ENCODE results near the gene MDH2.
"Not testable (repeated sequence)": the region's sequence is repeated elsewhere in the genome, so short reads cannot be mapped to it uniquely, and the experiment has no call there.

The MDH2 gene

DNA sequence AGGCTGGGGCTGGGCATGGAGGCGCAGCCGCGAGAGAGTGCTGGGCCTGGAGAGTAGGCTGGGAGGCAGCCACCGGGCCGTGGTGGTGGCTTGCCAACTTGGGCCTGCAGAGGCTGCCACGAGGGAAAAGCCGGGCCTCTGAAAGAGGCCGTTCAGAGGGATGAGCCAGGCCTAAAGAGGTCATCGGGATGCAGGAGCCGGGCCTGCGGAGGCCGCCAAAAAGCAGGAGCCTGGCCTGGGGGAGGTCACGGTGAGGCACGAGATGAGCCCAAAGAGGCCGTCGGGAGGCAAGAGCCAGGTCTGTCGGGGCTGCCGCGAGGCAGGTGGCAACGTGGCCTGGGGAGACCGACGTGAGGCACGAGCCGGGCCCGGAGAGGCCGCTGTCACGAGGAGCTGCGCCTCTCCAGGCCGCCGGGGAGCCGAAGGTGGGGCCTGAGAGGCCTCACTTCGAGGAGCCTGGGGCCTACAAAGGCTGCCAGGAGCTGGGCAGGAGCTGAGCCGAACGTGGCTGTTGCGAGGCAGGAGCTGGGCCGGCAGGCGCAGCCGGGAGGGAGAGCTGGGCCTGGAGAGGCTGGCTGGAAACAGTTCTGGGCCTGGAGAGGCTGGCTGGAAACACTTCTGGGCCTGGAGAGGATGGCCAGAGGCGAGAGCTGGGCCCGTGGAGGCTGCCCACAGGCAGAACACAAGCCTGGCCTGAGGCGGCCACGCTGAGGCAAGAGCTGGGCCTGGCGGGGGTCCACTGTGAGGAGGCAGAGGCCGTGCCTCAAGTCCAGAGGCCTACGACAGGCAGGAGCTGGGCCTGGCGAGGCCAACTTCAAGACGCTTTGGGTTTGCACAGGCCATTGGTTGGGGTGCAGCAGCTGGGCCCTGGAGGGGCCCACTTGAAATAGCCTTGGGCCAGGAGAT, 24.6 kb downstream of the MDH2 start:
- no peak for DNase-seq

DNA sequence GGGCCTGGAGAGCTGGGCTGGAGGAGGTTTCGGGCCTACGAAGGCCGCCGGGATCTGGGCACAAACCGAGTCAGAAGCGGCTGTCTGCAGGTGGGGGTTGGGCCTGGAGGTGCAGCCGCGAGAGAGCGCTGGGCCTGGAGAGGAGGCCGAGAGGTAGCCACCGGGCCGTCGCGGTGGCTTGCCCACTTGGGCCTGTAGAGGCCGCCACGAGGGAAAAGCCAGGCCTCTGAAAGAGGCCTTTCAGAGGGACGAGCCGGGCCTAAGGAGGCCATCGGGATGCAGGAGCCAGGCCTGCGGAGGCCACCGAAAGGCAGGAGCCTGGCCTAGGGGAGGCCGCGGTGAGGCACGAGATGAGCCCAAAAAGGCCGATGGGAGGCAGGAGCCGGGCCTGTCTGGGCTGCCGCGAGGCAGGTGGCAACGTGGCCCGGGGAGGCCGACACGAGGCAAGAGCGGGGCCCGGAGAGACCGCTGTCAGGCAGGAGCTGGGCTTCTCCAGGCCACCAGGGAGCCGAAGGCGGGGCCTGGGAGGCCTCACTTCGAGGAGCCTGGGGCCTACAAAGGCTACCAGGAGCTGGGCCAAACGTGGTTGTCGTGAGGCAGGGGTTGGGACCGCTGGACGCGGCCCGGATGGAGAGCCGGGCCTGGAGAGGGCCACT, 25.6 kb downstream of the MDH2 start:
- DNase-seq, result no peak

DNA sequence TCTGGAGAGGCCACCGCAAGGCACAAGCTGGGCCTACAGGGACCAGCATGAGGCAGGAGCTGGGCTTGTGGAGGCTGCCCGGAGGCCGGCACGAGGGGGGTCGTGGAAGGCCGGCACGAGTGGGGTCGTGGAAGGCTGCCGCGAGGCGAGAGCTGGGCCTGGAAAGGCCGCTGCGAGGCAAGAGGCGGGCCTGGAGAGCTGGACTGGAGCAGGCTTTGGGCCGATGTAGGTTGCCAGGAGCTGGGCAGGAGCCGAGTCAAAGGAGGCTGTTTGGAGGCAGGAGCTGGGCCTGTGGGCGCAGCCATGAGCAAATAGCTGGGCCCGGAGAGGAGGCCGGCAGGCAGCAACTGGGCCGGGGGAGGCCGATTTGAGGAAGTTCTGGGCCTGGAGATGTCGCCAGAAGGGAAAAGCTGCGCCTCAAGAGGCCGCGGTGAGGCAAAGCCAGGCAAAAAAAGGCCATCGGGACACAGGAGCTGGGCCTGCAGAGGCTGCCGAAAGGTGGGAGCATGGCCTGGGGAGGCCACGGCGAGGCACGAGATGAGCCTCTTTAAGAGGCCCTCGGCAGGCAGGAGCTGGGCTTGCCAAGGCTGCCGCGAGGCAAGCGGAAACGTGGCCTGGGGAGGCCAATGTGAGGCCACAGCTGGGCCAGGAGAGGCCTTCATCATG, 26.5 kb downstream of the MDH2 start:
- DNase-seq, result no peak

DNA sequence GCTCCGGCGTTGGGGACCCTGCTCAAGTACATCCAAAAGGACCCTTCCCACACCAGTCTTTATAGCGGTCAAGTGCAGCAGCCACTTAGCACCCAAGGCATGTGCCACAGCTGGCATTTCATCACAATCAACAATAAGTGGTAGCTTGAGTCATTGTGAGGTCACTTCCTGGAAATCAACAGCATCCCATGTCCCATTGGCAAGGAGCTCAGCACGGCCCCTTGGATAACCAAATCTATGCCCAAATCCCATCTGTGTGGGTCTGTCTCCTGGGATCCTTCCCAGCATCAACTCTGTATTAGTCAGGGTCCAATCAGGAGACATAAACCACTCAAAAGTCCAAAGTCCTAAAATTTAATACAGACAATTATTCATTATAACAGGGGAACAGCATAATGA, 27.1 kb downstream of the MDH2 start:
- no peak for DNase-seq

DNA sequence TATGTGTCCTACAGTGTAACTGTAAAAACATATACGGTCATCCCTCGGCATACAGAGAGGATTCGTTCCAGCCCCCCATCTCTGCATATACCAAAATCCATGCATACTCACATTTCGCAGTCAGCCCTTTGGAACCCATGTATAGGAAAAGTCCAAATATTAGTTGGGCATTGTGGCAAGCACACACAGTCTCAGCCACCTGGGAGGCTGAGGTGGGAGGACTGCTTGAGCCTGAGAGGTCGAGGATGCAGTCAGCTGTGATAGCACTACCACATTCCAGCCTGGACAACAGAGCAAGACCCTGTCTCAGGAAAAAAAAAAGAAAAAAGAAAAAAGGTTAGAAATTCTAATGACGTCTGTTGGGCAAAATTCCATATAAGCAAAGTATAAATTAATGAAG, 29.1 kb downstream of the MDH2 start:
- DNase-seq, result no peak

DNA sequence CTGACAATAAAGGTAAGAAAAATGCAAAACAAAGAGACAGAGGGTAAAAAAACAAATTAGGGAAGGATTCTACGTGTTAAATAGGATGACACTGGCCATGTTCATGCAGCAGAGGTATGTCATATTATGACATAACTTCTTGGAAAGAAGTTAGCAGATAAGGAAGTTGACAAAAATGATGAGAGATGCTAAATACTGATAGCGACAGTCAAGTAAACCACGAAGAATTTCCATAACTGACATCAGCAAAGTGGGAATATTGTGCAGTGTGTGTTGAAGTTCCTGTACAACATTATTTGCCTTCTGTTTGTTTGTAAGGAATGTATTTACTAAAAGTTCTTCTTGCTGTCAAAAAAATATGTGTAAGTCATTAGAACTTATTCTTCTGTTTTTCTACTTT, 29.5 kb downstream of the MDH2 start:
- no peak for DNase-seq

DNA sequence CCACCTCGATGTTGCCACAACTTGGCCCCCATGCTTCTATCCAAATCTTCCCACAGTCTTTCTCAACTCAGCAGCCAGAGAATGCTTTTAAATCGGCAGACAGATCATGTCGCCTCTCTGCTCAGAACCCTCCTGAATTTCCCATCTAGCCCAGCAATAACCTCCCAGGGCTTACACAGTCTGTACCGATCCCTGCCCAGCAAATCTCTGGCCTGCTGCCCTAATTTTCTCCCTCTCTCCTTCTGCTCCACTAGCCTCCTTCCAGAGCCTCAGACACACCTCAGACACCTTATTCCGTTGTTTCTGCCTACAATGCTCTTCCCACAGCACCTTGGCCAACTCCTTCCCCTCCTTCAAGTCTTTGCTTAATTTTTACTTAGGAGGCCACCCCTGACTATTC, 32.3 kb downstream of the MDH2 start:
- DNase-seq, result no peak

DNA sequence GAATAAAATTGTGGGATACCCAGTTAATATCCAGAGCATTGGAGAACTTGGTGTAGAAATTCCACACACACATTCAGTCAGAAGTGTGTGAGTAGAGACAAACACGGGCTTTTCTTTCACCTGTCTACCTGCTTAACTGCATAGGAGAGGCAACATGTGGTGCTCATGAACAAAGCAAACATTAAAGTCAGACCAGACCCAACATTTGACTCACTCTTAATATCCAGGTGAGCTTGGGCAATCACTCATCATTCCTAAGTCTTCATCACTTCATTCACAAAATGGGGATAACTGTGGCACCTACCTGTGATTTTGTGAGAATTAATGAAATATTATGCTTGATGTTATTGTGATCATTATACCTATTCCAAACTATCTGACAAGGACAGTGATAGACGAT, 36.2 kb downstream of the MDH2 start:
- not testable (repeated sequence) for DNase-seq

DNA sequence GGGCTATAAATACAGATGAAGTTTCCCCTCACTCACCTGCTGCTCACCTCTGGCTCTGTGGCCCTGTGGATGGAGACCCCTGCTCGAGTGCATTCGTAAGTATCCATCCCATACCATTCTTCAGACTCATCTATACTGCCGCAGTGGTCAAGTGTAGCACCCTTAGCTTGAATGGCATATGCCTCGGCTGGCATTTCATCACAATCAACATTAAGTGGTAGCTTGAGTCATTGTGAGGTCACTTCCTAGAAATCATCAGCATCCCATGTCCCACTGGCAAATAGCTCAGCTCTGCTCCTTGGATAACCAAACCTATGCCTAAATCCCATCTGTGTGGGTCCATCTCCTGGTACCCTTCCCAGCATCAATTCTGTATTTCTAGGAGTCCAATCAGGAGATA, 38.2 kb downstream of the MDH2 start:
- DNase-seq, result no peak

DNA sequence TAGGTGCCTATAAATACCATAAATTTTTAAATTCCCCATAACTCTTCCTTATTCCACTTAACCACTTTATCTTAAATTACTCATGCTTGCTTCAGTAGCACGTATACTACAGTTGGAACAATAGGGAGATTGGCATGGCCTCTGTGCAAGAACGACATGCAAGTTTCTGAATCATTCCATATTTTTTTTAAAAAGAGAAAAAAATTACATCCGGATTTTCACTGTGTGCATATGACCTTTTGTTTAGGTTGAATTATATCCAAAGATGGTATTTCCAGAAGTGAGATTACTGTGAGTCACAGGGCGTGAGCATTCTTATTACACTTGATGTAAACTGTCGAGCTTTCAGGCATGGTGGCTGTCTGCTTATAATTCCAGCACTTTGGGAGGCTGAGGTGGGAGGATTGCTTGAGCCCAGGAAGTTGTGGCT, 39.5 kb downstream of the MDH2 start:
- DNase-seq, result not testable (repeated sequence)

DNA sequence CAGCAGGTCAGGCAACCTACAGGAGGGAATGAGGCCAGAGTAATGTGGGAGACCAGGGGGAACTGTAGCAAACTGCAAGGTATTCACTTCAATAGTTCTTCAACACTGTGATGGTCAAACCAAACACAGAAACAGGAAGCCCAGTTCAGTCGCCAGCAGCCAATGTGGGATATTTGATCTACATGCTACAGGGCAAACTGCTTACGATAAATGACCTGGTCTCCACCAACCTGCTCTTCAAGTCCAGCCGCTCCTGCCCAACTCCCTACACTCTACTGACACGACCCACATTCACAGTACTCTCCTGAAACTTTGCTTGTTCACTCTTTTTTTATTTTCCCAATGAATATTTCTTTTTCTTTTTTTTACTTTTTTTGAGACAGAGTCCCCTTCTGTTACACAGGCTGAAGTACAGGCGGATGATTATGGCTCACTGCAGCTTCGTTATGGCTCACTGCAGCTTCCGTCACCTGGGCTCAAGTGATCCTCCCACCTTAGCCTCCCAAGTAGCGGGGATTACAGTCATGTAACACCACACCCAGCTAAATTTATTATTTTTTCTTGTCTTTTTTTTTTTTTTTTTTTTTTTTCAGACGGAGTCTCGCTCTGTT, 42.1 kb downstream of the MDH2 start:
- no peak for DNase-seq

DNA sequence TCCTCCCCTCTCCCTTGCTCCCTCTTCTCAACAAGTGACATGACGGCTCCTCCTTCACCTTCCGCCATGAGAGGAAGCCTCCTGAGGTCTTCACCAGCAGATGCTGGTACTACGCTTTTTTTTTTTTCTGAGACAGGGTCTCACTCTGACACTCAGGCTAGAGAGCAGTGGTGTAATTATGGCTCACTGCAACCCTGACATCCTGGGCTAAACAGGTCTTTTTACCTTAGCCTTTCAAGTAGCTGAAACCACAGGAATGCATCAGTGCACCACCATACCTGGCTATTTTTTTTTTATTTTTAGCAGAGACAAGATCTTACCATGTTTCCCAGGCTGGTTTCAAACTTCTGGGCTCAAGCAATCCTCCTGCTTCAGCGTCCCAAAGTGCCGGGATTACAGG, 43.6 kb downstream of the MDH2 start:
- DNase-seq, result no peak

DNA sequence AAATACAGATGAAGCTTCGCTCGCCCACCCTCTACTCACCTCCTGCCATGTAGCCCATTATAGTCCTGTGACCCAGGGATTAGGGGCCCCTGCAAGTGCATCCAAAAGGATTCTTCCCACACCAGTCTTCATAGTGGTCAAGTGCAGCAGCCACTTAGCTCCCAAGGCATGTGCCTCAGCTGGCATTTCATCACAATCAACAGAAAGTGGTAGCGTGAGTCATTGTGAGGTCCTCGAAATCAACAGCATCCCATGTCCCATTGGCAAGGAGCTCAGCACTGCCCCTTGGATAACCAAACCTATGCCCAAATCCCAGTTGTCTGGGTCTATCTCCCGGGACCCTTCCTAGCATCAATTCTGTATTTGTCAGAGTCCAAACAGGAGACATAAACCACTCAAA, 45.6 kb downstream of the MDH2 start:
- not testable (repeated sequence) for DNase-seq

DNA sequence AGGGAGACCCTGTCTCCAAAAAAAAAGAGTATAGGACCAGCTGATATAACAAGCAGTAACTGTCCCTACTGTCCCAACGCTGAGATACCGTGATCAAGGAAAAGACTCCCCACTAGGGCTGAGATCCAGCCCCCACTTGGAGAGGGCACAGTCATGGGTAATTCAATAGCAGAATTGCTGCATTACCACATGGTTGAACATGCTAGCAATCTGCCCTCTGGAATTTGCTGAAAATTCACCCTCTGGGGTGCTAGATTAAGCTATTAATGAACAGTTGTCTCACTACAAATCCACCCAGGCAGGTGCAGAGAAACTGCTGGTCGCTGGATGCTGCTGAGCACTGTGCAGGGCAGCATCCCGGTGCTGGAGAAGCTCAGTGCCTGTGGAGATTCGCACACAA, 46.4 kb downstream of the MDH2 start:
- not testable (repeated sequence) for DNase-seq

DNA sequence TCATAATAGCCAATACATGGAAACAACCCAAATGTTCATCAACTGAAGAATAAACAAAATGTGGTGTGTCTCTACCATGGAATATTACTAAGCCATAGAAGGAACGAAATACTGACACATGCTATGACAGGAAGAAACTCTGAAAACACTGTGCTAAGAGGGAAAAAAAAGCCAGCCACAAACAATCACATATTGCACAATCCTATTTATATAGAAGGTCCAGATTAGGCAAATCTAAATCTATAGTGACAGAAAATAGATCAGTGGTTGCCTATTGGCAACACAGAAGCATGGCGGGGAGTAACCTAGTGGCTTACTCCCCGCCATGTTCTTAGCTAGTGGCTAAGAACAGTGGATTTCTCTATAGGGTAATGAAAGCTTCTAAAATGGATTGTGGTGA, 48.0 kb downstream of the MDH2 start:
- DNase-seq, result no peak

DNA sequence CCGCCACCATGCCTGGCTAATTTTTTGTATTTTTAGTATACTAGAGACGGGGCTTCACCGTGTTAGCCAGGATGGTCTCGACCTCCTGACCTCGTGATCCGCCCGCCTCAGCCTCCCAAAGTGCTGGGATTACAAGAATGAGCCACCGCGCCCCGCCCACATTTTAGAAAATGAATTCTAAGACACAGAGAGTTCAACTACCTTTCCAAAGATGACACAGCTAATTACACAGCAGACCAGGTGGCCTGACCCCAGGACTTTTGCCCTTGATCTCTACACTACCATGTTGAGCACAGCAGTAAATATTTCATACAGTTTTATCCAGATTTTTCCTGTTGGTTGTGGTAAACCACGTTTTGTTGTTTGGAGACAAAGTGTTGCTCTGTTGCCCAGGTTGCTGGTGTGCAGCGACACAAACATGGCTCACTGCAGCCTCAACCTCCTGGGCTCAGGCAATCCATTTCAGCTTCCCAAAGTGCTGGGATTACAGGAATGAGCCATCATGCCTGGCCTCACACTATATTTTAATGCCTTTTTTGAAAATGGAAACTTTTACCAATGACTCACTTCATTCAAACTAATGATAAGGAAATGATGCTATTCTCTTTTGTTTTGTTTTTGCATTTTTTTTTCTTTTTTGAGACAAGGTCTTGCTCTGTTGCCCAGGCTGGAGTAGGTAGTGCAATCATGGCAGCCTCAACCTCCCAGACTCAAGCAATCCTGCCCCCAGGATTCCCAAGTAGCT, 54.0 kb downstream of the MDH2 start:
- DNase-seq, result not testable (repeated sequence)

DNA sequence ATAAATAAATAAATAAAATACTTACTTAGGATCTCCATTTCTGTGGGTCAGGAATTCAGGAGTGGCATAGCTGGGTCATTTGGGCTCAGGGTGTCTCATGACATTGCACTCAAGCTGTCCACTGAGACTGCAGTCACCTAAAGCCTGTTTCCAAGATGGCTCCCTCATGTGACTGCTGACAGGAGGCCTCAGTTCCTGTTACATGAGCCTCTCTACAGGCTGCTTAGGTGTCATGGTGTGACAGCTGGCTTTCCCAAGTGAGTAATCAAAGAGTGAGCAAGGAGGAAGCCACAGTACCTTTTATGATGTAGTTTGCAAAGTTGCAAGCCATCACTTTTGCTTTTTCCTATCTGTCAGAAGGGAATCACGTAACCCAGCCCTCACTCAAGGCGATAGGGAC, 55.9 kb downstream of the MDH2 start:
- DNase-seq, result not testable (repeated sequence)

DNA sequence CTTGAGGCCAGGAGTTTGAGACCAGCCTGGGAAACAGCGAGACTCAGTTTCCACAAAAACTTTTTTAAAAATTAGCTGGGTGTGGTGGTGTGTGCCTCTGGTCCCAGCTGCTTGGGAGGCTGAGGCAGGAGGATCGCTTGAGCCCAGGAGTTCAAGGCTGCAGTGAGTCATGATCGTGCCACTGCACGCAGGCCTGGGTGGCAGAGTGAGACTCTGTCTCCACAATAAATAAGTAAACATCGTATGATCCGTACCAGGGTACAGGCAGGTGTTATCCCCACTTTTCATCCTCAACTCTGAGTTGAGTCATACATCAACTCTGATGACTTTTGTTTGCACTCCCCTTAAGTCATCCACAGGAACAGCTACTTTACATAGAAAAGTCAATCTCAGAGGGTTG, 58.2 kb downstream of the MDH2 start:
- not testable (repeated sequence) for DNase-seq

DNA sequence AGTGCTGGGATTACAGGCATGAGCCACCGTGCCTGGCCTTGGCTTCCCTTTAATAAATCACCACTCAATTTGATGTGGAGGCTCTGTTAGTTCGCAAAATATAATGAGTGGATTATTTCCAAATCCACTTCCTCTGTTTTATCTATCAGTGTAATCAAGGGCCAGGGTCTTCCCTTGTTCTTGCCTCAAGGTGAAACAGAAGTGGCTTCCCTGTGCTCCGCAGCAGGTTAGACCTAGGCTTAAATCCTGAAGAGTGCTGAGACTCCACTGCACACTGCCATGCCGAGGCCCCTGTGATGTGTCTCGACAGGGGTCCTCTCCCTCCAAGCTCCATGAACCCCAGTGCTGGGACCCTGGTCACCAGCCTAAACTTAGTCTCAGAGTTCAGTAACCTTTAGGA, 59.0 kb downstream of the MDH2 start:
- DNase-seq, result no peak

DNA sequence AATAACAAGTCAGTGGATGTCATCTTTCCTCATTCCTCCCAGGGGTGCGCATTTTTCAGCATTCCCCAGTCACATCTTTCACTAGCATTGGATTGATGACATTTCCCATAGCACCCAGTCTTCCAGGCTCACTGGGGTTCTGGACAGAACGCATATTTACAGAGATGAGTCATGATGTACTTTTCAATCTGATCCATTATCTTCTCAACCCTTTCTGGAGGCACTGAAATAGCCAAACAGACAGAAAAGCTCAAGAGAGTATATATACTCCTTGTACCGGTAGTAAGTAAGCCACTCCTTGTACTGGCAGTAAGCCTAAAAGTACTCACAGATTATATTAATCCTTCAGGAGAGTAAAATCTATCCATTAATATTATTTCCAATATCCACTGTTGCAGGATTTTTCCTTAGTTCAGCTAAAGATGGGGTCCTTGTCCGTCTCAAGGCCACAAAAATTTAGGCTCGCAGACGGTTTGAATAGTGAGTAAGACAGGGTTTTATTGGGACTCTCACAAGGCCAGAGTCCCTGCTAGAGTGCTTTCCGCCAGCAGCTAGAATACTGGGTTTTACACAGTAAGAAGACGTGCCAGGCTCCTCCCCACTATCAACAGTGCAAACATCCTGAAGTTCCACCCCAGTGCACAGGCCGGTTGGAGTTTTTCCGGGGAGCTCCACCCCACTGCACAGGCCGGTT, 60.8 kb downstream of the MDH2 start:
- DNase-seq, result no peak

DNA sequence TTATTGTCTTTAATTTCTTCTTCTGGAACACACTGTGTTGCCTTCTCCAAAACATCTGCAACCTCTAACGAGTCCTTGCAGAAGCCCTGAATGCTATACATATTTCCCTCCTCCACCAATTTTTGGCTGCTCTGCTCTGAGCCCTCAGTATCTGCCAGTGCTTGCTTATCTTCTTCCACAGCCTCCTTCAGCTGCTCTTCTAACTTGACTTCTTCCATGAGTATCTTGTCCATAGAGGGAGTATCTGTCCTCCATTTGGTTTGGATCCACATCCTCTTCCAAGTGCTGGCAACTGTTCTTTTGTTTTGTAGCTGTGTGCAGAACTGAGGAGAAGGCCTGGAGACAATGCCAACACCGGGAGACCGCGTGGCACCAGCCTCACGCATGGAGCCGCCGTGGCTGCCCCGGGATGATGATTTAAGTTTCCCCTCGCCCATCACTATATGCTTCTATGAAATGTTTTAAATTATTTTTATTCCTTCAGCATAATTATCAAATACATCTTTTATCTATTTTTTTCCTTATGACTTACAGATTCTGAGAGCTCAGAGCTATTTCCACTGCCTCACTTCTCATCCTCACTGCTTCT, 65.2 kb downstream of the MDH2 start:
- not testable (repeated sequence) for DNase-seq

DNA sequence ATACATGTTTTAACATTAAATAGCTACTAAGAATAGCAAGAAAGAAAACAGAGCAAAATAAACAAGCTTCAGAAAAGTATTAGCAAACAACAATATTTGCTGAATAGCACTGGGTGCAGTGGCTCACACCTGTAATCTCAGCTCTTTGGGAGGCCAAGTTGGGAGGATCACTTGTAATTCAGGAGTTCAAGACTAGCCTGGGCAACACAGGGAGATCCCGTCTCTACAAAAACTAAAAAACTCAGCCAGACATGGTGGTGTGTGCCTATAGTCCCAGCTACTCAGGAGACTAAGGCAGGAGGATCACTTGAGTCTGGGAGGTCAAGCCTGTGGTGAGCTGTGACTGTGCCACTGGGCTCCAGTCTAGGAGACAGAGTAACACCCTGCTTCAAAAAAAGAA, 66.8 kb downstream of the MDH2 start:
- DNase-seq, result not testable (repeated sequence)
